ENCODE measurements around the gene TMOD2. TPM values are rescaled to one million over a fixed set of nuclear protein-coding genes. Genes with fewer than 3 reads are reported as not detected.

Gene TMOD2
- total RNA-seq, 4 donors from 2014 or later: 7.8 to 18.7 (median 9.5) TPM

DNA sequence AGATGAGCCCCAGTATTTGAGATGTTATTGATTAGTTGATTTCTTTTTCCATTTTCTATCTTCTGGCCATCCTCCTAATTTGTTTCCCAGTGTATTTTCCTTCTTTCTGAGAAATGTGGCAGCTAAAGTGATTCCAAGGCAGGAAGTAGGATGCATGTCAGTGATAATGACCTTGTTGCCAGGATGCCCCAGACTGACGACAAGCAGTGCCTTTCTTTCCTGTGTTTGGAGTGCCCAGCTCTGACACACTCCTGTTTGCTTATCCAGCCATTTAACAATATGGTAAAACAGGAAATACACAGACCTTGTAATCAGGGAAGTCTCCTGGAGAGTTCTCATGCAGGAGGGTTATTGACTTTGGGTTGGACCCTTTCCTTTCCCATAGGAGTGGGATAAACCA lies 20.4 kb downstream of the TMOD2 start:
- H3K27me3 ChIP-seq: no peaks in the 10 kb centered on the region
- no peak overlapping the region for H3K4me3 ChIP-seq
- 71% methylated on average over 1 of the region's 1 CpG for WGBS
- peaks cover 7% of the 10 kb centered on the region for H3K4me1 ChIP-seq
- DNase-seq (ENCODE audit: low spot score in 2 of 2): no peak
- no peaks in the 10 kb centered on the region for H3K9me3 ChIP-seq
- H3K27ac ChIP-seq: no peak overlapping the region
- TF ChIP-seq, protein P1, sequence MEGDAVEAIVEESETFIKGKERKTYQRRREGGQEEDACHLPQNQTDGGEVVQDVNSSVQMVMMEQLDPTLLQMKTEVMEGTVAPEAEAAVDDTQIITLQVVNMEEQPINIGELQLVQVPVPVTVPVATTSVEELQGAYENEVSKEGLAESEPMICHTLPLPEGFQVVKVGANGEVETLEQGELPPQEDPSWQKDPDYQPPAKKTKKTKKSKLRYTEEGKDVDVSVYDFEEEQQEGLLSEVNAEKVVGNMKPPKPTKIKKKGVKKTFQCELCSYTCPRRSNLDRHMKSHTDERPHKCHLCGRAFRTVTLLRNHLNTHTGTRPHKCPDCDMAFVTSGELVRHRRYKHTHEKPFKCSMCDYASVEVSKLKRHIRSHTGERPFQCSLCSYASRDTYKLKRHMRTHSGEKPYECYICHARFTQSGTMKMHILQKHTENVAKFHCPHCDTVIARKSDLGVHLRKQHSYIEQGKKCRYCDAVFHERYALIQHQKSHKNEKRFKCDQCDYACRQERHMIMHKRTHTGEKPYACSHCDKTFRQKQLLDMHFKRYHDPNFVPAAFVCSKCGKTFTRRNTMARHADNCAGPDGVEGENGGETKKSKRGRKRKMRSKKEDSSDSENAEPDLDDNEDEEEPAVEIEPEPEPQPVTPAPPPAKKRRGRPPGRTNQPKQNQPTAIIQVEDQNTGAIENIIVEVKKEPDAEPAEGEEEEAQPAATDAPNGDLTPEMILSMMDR (IDR thresholded peaks at IDR 0.05): no peak
- TF ChIP-seq POLR2AphosphoS5 (IDR thresholded peaks at IDR 0.05) (no peak), EP300 (IDR thresholded peaks at IDR 0.05) (no peak)
- peaks cover 15% of the 10 kb centered on the region for H3K36me3 ChIP-seq

DNA sequence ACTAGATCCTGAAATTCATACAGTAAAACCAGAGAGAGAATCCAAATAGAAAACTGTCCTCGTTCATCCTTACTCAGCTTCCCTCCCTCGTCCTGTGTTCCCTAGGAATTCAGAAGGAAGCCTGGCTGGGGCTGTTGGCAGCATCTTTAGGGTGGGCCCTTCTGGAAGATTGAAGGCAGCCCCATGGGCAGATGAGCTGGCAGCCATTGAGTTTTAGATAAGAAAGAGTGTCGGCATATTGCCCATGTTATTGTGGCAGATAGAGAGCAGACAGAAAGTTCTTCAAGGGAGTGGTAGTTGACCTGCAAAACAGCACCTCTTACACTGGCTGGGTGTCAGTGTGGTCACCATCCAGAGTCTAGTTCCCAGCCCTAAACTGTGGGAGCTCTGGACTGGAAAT lies 23.5 kb downstream of the TMOD2 start:
- TF ChIP-seq EP300 (IDR thresholded peaks at IDR 0.05) (no peak), POLR2AphosphoS5 (IDR thresholded peaks at IDR 0.05) (no peak), POLR2A (IDR thresholded peaks at IDR 0.05) (no peak)
- TF ChIP-seq, protein P1 (IDR thresholded peaks at IDR 0.05): no peak
- peaks cover 8% of the 10 kb centered on the region for H3K4me1 ChIP-seq
- H3K36me3 ChIP-seq: no peaks in the 10 kb centered on the region
- no peaks in the 10 kb centered on the region for H3K27me3 ChIP-seq
- DNase-seq (ENCODE audit: low spot score in 2 of 2): no peak
- no peaks in the 10 kb centered on the region for H3K9me3 ChIP-seq
- no peak overlapping the region for H3K4me3 ChIP-seq
- H3K27ac ChIP-seq: no peak overlapping the region
- 83% methylated on average over 3 of the region's 3 CpGs for WGBS

DNA sequence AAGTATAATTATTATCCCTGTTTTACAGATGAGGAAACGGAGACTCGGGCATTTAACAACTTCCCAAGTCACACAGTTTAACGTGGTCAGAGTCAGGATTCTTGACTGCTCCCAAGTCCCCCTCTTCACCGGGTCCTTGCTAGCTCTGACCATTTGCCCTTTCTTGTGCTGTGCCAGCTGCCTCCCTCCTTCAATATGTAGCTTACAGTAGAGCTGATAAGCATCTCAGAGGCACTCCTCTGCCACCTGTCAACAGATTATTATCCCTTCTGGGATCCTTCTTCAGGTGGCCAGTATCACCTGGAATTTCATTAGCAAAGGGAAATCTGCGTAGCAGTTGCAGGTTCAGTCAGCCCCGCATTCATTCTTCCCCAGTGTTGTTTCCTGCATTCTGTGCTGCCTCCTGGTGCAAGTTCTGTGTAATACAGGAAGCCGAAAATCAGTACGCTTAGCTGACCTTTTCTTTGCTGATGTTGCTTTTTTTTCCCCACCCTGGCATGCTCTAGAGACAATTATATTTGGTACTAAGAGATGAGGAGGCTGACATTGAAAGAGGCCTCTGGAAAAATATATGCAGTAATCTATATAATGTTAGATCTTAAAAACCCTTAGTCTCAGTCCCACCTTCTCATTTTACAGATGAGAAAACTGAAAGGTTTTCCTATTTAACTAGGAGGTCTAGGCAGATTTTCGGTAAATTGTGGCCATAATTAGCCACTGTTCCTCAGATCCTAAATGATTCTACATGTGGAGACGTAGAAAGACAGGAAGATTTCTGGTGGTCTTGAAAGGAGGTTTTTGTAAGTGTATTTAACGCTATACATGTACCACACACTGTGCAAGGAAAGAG lies 24.8 kb downstream of the TMOD2 start:
- TF ChIP-seq, protein P1 (IDR thresholded peaks at IDR 0.05): peak; percentile 60 to 61
- no peak for TF ChIP-seq POLR2A (IDR thresholded peaks at IDR 0.05)

DNA sequence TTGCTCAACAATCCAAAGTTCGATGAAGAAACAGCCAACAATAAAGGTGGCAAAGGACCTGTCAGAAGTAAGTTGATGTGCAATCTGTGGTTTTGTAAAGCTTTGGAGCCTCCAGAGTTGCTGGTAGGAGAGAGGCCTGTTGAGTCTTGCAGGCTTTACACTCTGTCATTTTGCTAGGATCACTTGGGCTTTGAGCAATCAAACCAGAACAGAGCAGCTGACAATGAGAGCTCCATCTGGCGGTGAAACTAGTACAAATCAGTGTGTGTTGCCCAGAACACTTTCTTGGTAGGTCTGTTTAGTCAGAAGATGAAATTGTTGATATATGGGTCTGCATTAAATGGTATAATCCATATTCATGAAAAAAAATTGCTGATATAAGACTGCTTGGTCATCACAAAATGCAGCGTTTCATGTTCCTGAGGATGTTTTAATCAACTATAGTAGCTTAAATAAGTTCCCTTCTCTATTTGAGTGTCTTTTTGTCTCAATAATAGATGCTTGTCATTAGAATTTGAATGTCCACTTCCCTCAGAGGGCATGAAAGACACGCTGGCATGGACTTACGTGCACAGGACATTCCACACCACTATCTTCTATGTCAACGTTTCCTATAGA lies 25.7 kb downstream of the TMOD2 start:
- no peak for TF ChIP-seq POLR2A (IDR thresholded peaks at IDR 0.05)
- no peak for TF ChIP-seq EP300 (IDR thresholded peaks at IDR 0.05)
- peak in 1 of 3 donors; percentile 35 for TF ChIP-seq POLR2AphosphoS5 (IDR thresholded peaks at IDR 0.05)
- TF ChIP-seq, protein P1 (IDR thresholded peaks at IDR 0.05): peak; percentile 50 to 67
- no peaks in the 10 kb centered on the region for H3K27me3 ChIP-seq
- no peaks in the 10 kb centered on the region for H3K36me3 ChIP-seq
- WGBS: 56% methylated on average over 6 of the region's 6 CpGs
- H3K4me3 ChIP-seq: no peak overlapping the region
- no peaks in the 10 kb centered on the region for H3K9me3 ChIP-seq
- DNase-seq (ENCODE audit: low spot score in 2 of 2): no peak
- no peak overlapping the region for H3K27ac ChIP-seq
- peaks cover 8% of the 10 kb centered on the region for H3K4me1 ChIP-seq

More for the DNA sequence above, 24.8 kb downstream of the TMOD2 start:
- no peaks in the 10 kb centered on the region for H3K9me3 ChIP-seq
- H3K4me1 ChIP-seq: peaks cover 8% of the 10 kb centered on the region
- H3K4me3 ChIP-seq: no peak overlapping the region
- H3K27ac ChIP-seq: no peak overlapping the region
- 57% methylated on average over 11 of the region's 11 CpGs for WGBS
- DNase-seq (ENCODE audit: low spot score in 2 of 2): no peak
- no peaks in the 10 kb centered on the region for H3K27me3 ChIP-seq
- no peaks in the 10 kb centered on the region for H3K36me3 ChIP-seq

DNA sequence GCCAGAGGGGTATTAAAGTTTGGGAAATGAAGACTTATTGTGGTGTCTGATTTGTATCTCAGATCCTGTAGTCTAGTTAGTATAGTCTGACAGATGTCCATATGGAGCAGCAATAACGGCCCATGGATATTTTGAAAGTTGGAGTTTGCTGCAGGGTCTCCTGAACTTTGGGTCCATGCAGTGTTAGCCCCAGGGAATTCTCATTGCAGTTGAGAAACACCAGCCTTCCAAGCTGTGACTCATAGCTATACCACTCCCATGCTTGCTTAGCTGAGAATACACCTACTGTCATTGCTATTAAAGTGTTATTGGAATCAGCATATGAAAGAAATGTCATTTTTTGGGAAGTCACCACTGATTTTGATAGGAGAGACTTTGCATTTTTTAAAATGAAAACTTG lies 29.2 kb downstream of the TMOD2 start:
- Histone ChIP-seq H3K9me3 (no peaks in the 10 kb centered on the region), H3K4me3 (no peak overlapping the region), H3K27ac (no peak overlapping the region), H3K4me1 (peaks cover 8% of the 10 kb centered on the region), H3K27me3 (no peaks in the 10 kb centered on the region), H3K36me3 (peaks cover 5% of the 10 kb centered on the region)
- WGBS: 56% methylated on average over 1 of the region's 1 CpG
- DNase-seq (ENCODE audit: low spot score in 2 of 2): no peak
- TF ChIP-seq, protein P1 (IDR thresholded peaks at IDR 0.05): no peak
- TF ChIP-seq POLR2A (IDR thresholded peaks at IDR 0.05) (no peak), POLR2AphosphoS5 (IDR thresholded peaks at IDR 0.05) (no peak)

Measured in suprapubic skin (tissue), 4 donors.